GM12878 (cell line): ENCODE results near the gene ELP2.

Source experiments
- CTCF ChIP-seq, 3 experiments: IDR thresholded peaks in 2 of 3; conservative IDR thresholded peaks in 1 of 3; 2 replicates each; pipeline ENCODE4 v1.5.1; 2011; ENCODE audit warnings: low read depth in 3 of 3, low read length in 3 of 3, mild to moderate bottlenecking in 3 of 3, control low read depth in 2 of 3, moderate library complexity in 2 of 3, inconsistent platforms in 1 of 3, mixed read lengths in 1 of 3; ENCODE audit not compliant: control insufficient read depth in 2 of 3, insufficient read depth in 1 of 3; ENCODE audit errors: extremely low read depth in 1 of 3
- EGR1 ChIP-seq, 2 experiments: IDR thresholded peaks; 1 replicate in 1 of 2; 2 replicates in 1 of 2; pipeline ENCODE4 v1.6.1; 2011 to 2012; ENCODE audit warnings: low read depth in 2 of 2, low read length in 2 of 2, borderline replicate concordance in 1 of 2, mild to moderate bottlenecking in 1 of 2, moderate library complexity in 1 of 2
- NFYA ChIP-seq: IDR thresholded peaks from 2 replicates; pipeline ENCODE4 v1.6.1; 2011; ENCODE audit warnings: low read depth, mild to moderate bottlenecking, low read length, improper control_type of control experiment, borderline replicate concordance
- POLR2AphosphoS5 ChIP-seq: IDR thresholded peaks from 2 replicates; pipeline ENCODE4 v1.6.1; 2011; ENCODE audit warnings: mild to moderate bottlenecking, low read length, inconsistent platforms
- SP1 ChIP-seq: IDR thresholded peaks from one replicate; pipeline ENCODE4 v1.6.1; 2011; ENCODE audit warnings: low read depth, low read length
- WRNIP1 ChIP-seq: IDR thresholded peaks from 2 replicates; pipeline ENCODE4 v1.6.1; 2011; ENCODE audit warnings: low read depth, low read length, improper control_type of control experiment, borderline replicate concordance
- ZNF217 ChIP-seq: fragments of 450-650 bp; IDR thresholded peaks from 2 replicates; pipeline ENCODE4 v1.6.1; 2017; ENCODE audit warnings: antibody characterized with exemption, mild to moderate bottlenecking
- ZZZ3 ChIP-seq: IDR thresholded peaks from 2 replicates; pipeline ENCODE4 v1.6.1; 2011; ENCODE audit warnings: low read depth; ENCODE audit not compliant: control insufficient read depth, insufficient read length
- TF ChIP-seq, protein P1 (sequence below): IDR thresholded peaks from 2 replicates; pipeline ENCODE4 v1.6.1; 2011; ENCODE audit warnings: mild to moderate bottlenecking, low read depth, low read length, moderate library complexity; ENCODE audit not compliant: insufficient replicate concordance

GRCh38 chr18:36124841-36125240 is 4.9 kb upstream of the ELP2 start:
- TF ChIP-seq, protein P1, sequence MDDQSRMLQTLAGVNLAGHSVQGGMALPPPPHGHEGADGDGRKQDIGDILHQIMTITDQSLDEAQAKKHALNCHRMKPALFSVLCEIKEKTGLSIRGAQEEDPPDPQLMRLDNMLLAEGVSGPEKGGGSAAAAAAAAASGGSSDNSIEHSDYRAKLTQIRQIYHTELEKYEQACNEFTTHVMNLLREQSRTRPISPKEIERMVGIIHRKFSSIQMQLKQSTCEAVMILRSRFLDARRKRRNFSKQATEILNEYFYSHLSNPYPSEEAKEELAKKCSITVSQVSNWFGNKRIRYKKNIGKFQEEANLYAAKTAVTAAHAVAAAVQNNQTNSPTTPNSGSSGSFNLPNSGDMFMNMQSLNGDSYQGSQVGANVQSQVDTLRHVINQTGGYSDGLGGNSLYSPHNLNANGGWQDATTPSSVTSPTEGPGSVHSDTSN = no peak
- TF ChIP-seq POLR2AphosphoS5 (no peak), CTCF (IDR thresholded peaks at IDR 0.05 in 2 of 3, conservative IDR thresholded peaks at IDR 0.05 in 1 of 3; ENCODE audit: control insufficient read depth in 2 of 3, extremely low read depth in 1 of 3, insufficient read depth in 1 of 3, low read depth in 3 of 3, low read length in 3 of 3) (no peak), WRNIP1 (no peak), ZNF217 (no peak), EGR1 (IDR thresholded peaks at IDR 0.05; ENCODE audit: borderline replicate concordance in 1 of 2, low read depth in 2 of 2, low read length in 2 of 2) (no peak), SP1 (no peak), ZZZ3 (no peak), NFYA (no peak)
